ENCODE results near the gene DYSF.

The DYSF gene

GRCh38 chr2:71578767-71579342 lies 125.5 kb downstream of the DYSF start:
- DNase-seq = no peak

GRCh38 chr2:71581026-71581425 lies 127.7 kb downstream of the DYSF start:
- DNase-seq = no peak

- DNase-seq = no peak
Observed at GRCh38 chr2:71583876-71584275, 130.5 kb downstream of the DYSF start.

- DNase-seq = no peak
Observed at GRCh38 chr2:71586471-71586870, 133.1 kb downstream of the DYSF start.

GRCh38 chr2:71587509-71588073 lies 134.2 kb downstream of the DYSF start:
- no peak for DNase-seq

GRCh38 chr2:71588497-71589170 lies 135.3 kb downstream of the DYSF start:
- no peak for DNase-seq

GRCh38 chr2:71589763-71590162 lies 136.4 kb downstream of the DYSF start:
- no peak for DNase-seq

GRCh38 chr2:71591044-71591443 lies 137.7 kb downstream of the DYSF start:
- DNase-seq = no peak

- DNase-seq = no peak
Observed at GRCh38 chr2:71592181-71592711, 138.9 kb downstream of the DYSF start.

GRCh38 chr2:71595569-71595968 lies 142.2 kb downstream of the DYSF start:
- DNase-seq = no peak

GRCh38 chr2:71596011-71596410 lies 142.7 kb downstream of the DYSF start:
- no peak for DNase-seq

- no peak for DNase-seq
Observed at GRCh38 chr2:71597756-71598155, 144.4 kb downstream of the DYSF start.

- no peak for DNase-seq
Observed at GRCh38 chr2:71598526-71598925, 145.2 kb downstream of the DYSF start.

GRCh38 chr2:71599038-71599437 lies 145.7 kb downstream of the DYSF start:
- DNase-seq = no peak

GRCh38 chr2:71599646-71600236 lies 146.4 kb downstream of the DYSF start:
- no peak for DNase-seq

GRCh38 chr2:71600555-71600954 lies 147.2 kb downstream of the DYSF start:
- DNase-seq = no peak

GRCh38 chr2:71601136-71602114 lies 148.1 kb downstream of the DYSF start:
- no peak for DNase-seq

GRCh38 chr2:71602115-71602495 lies 148.7 kb downstream of the DYSF start:
- no peak for DNase-seq

- DNase-seq = no peak
Observed at GRCh38 chr2:71602581-71602980, 149.2 kb downstream of the DYSF start.

GRCh38 chr2:71603311-71603811 lies 150.0 kb downstream of the DYSF start:
- DNase-seq = no peak

- DNase-seq = no peak
Observed at GRCh38 chr2:71603851-71604725, 150.7 kb downstream of the DYSF start.

- no peak for DNase-seq
Observed at GRCh38 chr2:71604726-71605120, 151.4 kb downstream of the DYSF start.
